Karpas-422 (cell line): ENCODE results near the gene IGFBP3. TPM values are rescaled to one million over a fixed set of nuclear protein-coding genes. Genes with fewer than 3 reads are reported as not detected.
A peak's percentile ranks its signal among the peaks of the same experiment; 100 is the strongest.

ENCODE experiments used
- DNase-seq: peaks from one replicate; pipeline ENCODE4 v3.0.0-alpha.2; 2015
- H2AFZ ChIP-seq: fragments of 200-600 bp; sonication (generic); 2 replicates; pipeline ENCODE4 v1.6.1; 2014; ENCODE audit warnings: antibody characterized with exemption, low read length, mixed read lengths
- H3K27ac ChIP-seq: fragments of 200-600 bp; sonication (generic); 2 replicates; pipeline ENCODE4 v1.5.1; 2014; ENCODE audit warnings: mild to moderate bottlenecking, low read length, moderate library complexity
- H3K27me3 ChIP-seq: fragments of 200-600 bp; sonication (generic); 2 replicates; pipeline ENCODE4 v1.6.1; 2014; ENCODE audit warnings: low read length, mixed read lengths
- H3K36me3 ChIP-seq: fragments of 200-600 bp; sonication (generic); 2 replicates; pipeline ENCODE4 v1.6.1; 2014; ENCODE audit warnings: low read length, mixed read lengths; ENCODE audit not compliant: insufficient read depth
- H3K4me1 ChIP-seq: fragments of 200-600 bp; sonication (generic); 2 replicates; pipeline ENCODE4 v1.6.1; 2014; ENCODE audit warnings: mild to moderate bottlenecking, low read length, mixed read lengths
- H3K4me2 ChIP-seq: fragments of 200-600 bp; sonication (generic); 2 replicates; pipeline ENCODE4 v1.6.1; 2014; ENCODE audit warnings: low read length, low read depth, mild to moderate bottlenecking; ENCODE audit not compliant: poor library complexity, severe bottlenecking
- H3K4me3 ChIP-seq: fragments of 200-600 bp; sonication (generic); 2 replicates; pipeline ENCODE4 v1.5.1; 2014; ENCODE audit warnings: mild to moderate bottlenecking, antibody characterized with exemption, low read length, mixed read lengths
- H3K79me2 ChIP-seq: fragments of 200-600 bp; sonication (generic); 2 replicates; pipeline ENCODE4 v1.6.1; 2014; ENCODE audit warnings: mild to moderate bottlenecking, low read length, mixed read lengths
- H3K9ac ChIP-seq: fragments of 200-600 bp; sonication (generic); 2 replicates; pipeline ENCODE4 v1.6.0; 2014; ENCODE audit warnings: low read length
- H3K9me2 ChIP-seq: fragments of 200-600 bp; sonication (generic), shearing (Covaris generic); replicated peaks from 2 replicates; pipeline ENCODE4 v1.6.0; 2014; ENCODE audit warnings: mild to moderate bottlenecking, low read length, moderate library complexity; ENCODE audit not compliant: insufficient read depth
- H3K9me3 ChIP-seq: fragments of 300-700, 200-600 bp; sonication (generic); 2 replicates; pipeline ENCODE4 v1.6.1; 2014; ENCODE audit warnings: low read length, mixed read lengths
- H4K20me1 ChIP-seq: fragments of 200-600 bp; sonication (generic); 2 replicates; pipeline ENCODE4 v1.6.1; 2014; ENCODE audit warnings: mild to moderate bottlenecking, antibody characterized with exemption, low read length, low read depth; ENCODE audit not compliant: insufficient read depth
- total RNA-seq: library from RNA; depleted of rRNA; stranded (reverse); fragments of >200 nt; shearing (Covaris generic); gene quantifications from 2 replicates; pipeline ENCODE4 v1.2.3, GENCODE V29; 2014; ENCODE audit warnings: low replicate concordance

IGFBP3 gene
- total RNA-seq, 1 experiment from 2014 or later, result not detected

- H2AFZ ChIP-seq, result no peak overlapping the region
- H3K36me3 ChIP-seq, result no peaks in the 10 kb centered on the region
- H3K4me2 ChIP-seq, result no peak overlapping the region
Measured at GRCh38 chr7:45888993-45889366, 32.1 kb downstream of the IGFBP3 start.

DNA sequence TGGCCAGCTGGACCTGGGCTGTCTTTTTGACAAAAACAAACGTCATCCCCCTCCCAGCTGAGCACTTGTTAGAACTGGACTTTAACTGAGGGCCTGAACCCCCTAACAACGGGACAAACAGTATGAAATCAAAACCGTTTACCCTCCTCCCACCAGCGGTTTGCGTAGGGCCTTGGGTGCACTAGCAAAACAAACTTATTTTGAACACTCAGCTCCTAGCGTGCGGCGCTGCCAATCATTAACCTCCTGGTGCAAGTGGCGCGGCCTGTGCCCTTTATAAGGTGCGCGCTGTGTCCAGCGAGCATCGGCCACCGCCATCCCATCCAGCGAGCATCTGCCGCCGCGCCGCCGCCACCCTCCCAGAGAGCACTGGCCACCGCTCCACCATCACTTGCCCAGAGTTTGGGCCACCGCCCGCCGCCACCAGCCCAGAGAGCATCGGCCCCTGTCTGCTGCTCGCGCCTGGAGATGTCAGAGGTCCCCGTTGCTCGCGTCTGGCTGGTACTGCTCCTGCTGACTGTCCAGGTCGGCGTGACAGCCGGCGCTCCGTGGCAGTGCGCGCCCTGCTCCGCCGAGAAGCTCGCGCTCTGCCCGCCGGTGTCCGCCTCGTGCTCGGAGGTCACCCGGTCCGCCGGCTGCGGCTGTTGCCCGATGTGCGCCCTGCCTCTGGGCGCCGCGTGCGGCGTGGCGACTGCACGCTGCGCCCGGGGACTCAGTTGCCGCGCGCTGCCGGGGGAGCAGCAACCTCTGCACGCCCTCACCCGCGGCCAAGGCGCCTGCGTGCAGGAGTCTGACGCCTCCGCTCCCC, 32.7 kb downstream of the IGFBP3 start, which contains the start of gene IGFBP1:
Gene IGFBP1, plus strand, starts transcription at position 304 of the 808 bp plus-strand sequence. Its CDS starts 165 bp downstream, at position 469.
- Histone ChIP-seq H3K27me3 (no peaks in the 10 kb centered on the region), H3K4me2 (no peak within 1 kb of the TSS)

More at GRCh38 chr7:45888993-45889366, 32.1 kb downstream of the IGFBP3 start:
- no peaks in the 10 kb centered on the region for H3K79me2 ChIP-seq
- H3K27me3 ChIP-seq, result no peaks in the 10 kb centered on the region
- no peak for DNase-seq
- H3K27ac ChIP-seq, result no peak overlapping the region
- no peaks in the 10 kb centered on the region for H3K4me1 ChIP-seq
- H4K20me1 ChIP-seq, result no peaks in the 10 kb centered on the region
- no peak overlapping the region for H3K9ac ChIP-seq
- no peaks in the 10 kb centered on the region for H3K9me3 ChIP-seq
- no peak overlapping the region for H3K4me3 ChIP-seq
- no peaks in the 10 kb centered on the region for H3K9me2 ChIP-seq

DNA sequence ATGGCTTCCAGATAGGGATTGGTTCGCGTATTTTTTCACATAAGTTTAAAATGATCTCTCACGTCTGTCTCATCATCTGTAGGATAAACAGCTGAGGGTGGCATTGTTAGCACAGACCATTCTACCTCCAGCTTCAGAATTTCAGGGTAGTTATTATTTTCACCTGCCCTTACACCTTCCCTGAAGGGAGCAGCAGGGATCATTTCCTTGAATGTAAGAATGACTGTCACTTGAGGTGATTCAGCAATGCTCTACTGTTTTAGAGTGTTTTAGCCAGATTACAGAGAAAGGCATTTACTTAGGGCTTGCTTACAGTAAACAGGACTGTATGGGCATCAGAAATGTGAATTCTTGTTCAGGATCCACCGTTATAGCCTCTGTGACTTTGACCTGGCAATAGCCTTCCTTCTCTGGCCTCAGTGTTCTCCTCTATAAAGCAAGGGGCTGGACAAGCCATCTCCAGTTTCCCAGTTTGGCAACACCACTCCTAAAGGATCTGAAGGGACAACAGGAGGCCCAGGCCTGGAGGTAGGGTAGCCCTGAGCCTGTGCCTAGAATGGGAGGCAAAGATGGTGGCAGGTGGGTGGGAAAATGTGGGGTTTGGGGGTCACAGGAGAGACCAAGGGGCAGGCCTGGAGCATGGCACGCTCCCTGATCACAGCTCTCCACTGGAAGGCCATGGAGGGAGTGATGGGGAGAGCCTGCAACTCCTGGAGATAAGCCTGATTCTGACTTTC, 34.0 kb downstream of the IGFBP3 start:
- no peak for DNase-seq
- Histone ChIP-seq H4K20me1 (no peaks in the 10 kb centered on the region), H3K79me2 (no peaks in the 10 kb centered on the region), H3K27me3 (no peaks in the 10 kb centered on the region), H3K4me3 (no peak overlapping the region), H3K4me2 (no peak overlapping the region), H3K9ac (no peak overlapping the region), H2AFZ (no peak overlapping the region), H3K27ac (no peak overlapping the region), H3K4me1 (no peaks in the 10 kb centered on the region), H3K9me2 (no peaks in the 10 kb centered on the region), H3K9me3 (no peaks in the 10 kb centered on the region), H3K36me3 (no peaks in the 10 kb centered on the region)

More for the DNA sequence above, 32.7 kb downstream of the IGFBP3 start, which contains the start of gene IGFBP1:
- no peak within 1 kb of the TSS for H2AFZ ChIP-seq
- H3K4me1 ChIP-seq, result no peaks in the 10 kb centered on the region
- H3K9me2 ChIP-seq, result no peaks in the 10 kb centered on the region
- no peaks in the 10 kb centered on the region for H3K79me2 ChIP-seq
- no peaks in the 10 kb centered on the region for H3K36me3 ChIP-seq
- H3K27ac ChIP-seq, result no peak within 1 kb of the TSS
- no peaks in the 10 kb centered on the region for H4K20me1 ChIP-seq
- H3K9ac ChIP-seq, result no peak within 1 kb of the TSS
- DNase-seq, result no peak
- H3K4me3 ChIP-seq, result no peak within 1 kb of the TSS
- no peaks in the 10 kb centered on the region for H3K9me3 ChIP-seq

- Histone ChIP-seq H3K27me3 (no peaks in the 10 kb centered on the region), H3K27ac (no peak overlapping the region), H2AFZ (no peak overlapping the region), H3K9me3 (no peaks in the 10 kb centered on the region), H3K9me2 (no peaks in the 10 kb centered on the region), H3K4me3 (no peak overlapping the region), H3K4me1 (no peaks in the 10 kb centered on the region), H3K4me2 (no peak overlapping the region), H3K9ac (no peak overlapping the region), H4K20me1 (no peaks in the 10 kb centered on the region), H3K79me2 (no peaks in the 10 kb centered on the region), H3K36me3 (no peaks in the 10 kb centered on the region)
- no peak for DNase-seq
Measured at GRCh38 chr7:45885264-45885882, 35.7 kb downstream of the IGFBP3 start.

GRCh38 chr7:45884136-45884535, 36.9 kb downstream of the IGFBP3 start:
- H3K9me3 ChIP-seq, result no peaks in the 10 kb centered on the region

DNA sequence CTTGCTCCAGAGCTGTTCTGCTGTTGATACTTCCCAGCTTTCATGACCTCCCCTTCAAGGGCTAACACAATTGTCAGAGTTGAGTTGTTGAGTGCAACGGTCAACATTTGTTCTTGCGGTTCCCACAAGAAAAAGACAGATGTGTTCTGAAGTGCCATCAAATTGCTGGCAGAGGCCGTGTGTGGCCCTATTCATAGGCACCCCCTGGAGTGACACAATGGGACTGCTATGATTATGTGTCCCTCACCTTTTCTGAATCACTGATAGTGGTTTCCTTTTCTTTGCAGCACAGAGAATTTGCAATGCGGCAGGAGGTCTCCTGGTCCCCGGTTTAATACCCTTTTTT, 38.6 kb downstream of the IGFBP3 start:
- H3K4me2 ChIP-seq, result no peak overlapping the region
- H3K27me3 ChIP-seq, result no peaks in the 10 kb centered on the region

More at GRCh38 chr7:45884136-45884535, 36.9 kb downstream of the IGFBP3 start:
- no peaks in the 10 kb centered on the region for H3K27me3 ChIP-seq
- H3K9ac ChIP-seq, result no peak overlapping the region
- peak; percentile 38 for DNase-seq
- H2AFZ ChIP-seq, result no peak overlapping the region
- no peak overlapping the region for H3K4me2 ChIP-seq
- no peaks in the 10 kb centered on the region for H3K4me1 ChIP-seq
- H4K20me1 ChIP-seq, result no peaks in the 10 kb centered on the region
- H3K9me2 ChIP-seq, result no peaks in the 10 kb centered on the region
- H3K36me3 ChIP-seq, result no peaks in the 10 kb centered on the region
- no peaks in the 10 kb centered on the region for H3K79me2 ChIP-seq
- H3K27ac ChIP-seq, result no peak overlapping the region
- H3K4me3 ChIP-seq, result no peak overlapping the region

DNA sequence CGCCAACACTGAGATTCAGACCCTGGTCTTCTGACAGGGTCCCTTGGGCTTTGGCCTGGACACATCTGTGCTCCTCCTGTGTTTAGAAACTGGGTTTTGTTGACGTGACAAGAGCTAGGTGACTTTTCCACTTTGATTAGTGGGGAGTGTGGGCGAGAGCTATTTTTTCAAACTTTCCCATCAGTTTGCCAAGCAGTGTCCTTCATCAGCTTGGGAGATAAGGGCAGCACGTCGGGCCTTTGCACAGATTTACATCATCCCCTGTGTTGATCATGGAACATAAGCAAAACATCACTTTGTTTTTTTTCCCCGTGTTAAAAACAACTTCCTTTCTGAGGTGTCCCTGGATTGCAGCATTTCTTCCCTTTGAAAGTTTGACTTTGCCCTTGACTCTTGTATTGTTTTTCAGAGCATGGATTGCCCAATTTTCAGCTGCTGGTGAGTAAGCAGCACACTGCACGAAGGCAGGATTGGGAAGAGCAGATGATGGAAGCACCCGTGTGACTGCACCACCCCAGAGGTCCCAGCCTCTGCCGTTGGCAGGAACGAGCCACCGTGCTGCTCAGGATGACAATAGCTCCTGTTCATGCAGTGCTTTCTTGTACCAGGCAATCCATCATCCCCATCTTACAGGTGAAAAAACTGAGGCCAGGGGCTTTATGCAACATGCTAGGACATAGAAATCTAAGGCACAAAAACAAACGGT, 39.2 kb downstream of the IGFBP3 start:
- Histone ChIP-seq H3K79me2 (no peaks in the 10 kb centered on the region), H3K27me3 (no peaks in the 10 kb centered on the region), H3K36me3 (no peaks in the 10 kb centered on the region), H3K4me2 (no peak overlapping the region), H3K9me3 (no peaks in the 10 kb centered on the region), H3K9me2 (no peaks in the 10 kb centered on the region), H3K27ac (no peak overlapping the region), H4K20me1 (no peaks in the 10 kb centered on the region), H2AFZ (no peak overlapping the region), H3K4me3 (no peak overlapping the region), H3K4me1 (no peaks in the 10 kb centered on the region), H3K9ac (no peak overlapping the region)
- no peak for DNase-seq

More for the DNA sequence above, 38.6 kb downstream of the IGFBP3 start:
- DNase-seq, result no peak
- no peaks in the 10 kb centered on the region for H3K9me3 ChIP-seq
- H3K4me3 ChIP-seq, result no peak overlapping the region
- H3K36me3 ChIP-seq, result no peaks in the 10 kb centered on the region
- no peak overlapping the region for H3K9ac ChIP-seq
- H3K4me1 ChIP-seq, result no peaks in the 10 kb centered on the region
- no peak overlapping the region for H3K27ac ChIP-seq
- H3K9me2 ChIP-seq, result no peaks in the 10 kb centered on the region
- H4K20me1 ChIP-seq, result no peaks in the 10 kb centered on the region
- no peaks in the 10 kb centered on the region for H3K79me2 ChIP-seq
- H2AFZ ChIP-seq, result no peak overlapping the region
